Gastroesophageal sphincter (tissue), 4 donors: Measurements from ENCODE around the gene CENPU. TPM values are rescaled to one million over a fixed set of nuclear protein-coding genes. Genes with fewer than 3 reads are reported as not detected.
"Not testable (repeated sequence)": the region's sequence is repeated elsewhere in the genome, so short reads cannot be mapped to it uniquely, and the experiment has no call there.

Source experiments
- ATAC-seq: fragments of 150-250 bp; one replicate; pipeline ENCODE4 v1.9.1; 2016; ENCODE audit warnings: mild to moderate bottlenecking, moderate library complexity
- H3K27ac ChIP-seq, 4 donors: fragments of 200-600 bp; sonication (generic) in 3 of 4; 1 replicate in 3 of 4; 2 replicates in 1 of 4; pipeline ENCODE4 v1.5.1; 2016 to 2019
- H3K27me3 ChIP-seq: fragments of 200-600 bp; sonication (generic); one replicate; pipeline ENCODE4 v1.5.1; 2019
- H3K36me3 ChIP-seq, 2 donors: fragments of 200-600 bp; sonication (generic); one replicate each; pipeline ENCODE4 v1.5.1; 2019; ENCODE audit warnings: control low read depth in 1 of 2
- H3K4me1 ChIP-seq, 3 donors: fragments of 200-600 bp; sonication (generic); 1 replicate in 2 of 3; 2 replicates in 1 of 3; pipeline ENCODE4 v1.5.1; 2016 to 2019; ENCODE audit warnings: control low read depth in 2 of 3
- H3K4me3 ChIP-seq, 2 donors: fragments of 200-600 bp; sonication (generic); one replicate each; pipeline ENCODE4 v1.5.1; 2019; ENCODE audit warnings: mild to moderate bottlenecking in 1 of 2, moderate library complexity in 1 of 2
- H3K9me3 ChIP-seq, 3 donors: fragments of 200-600 bp; sonication (generic); one replicate each; pipeline ENCODE4 v1.5.1; 2017 to 2019; ENCODE audit warnings: control low read depth in 2 of 3
- EP300 ChIP-seq: sonication (generic); formaldehyde crosslinking; IDR thresholded peaks from one replicate; pipeline ENCODE4 v1.6.1; 2017; ENCODE audit warnings: antibody characterized with exemption, mild to moderate bottlenecking
- POLR2A ChIP-seq, 2 donors: fragments of 450-650 bp; IDR thresholded peaks; one replicate each; pipeline ENCODE4 v1.6.1; 2017; ENCODE audit warnings: antibody characterized with exemption in 2 of 2, mild to moderate bottlenecking in 2 of 2, moderate library complexity in 1 of 2
- POLR2AphosphoS5 ChIP-seq: sonication (generic); formaldehyde crosslinking; IDR thresholded peaks from one replicate; pipeline ENCODE4 v1.6.1; 2017; ENCODE audit warnings: antibody characterized with exemption
- WGBS, 2 donors: methylation state at CpG; one replicate each; pipeline ENCODE4 v1.1.5; 2018; ENCODE audit warnings: low coverage in 1 of 2; 5-methylcytosine and 5-hydroxymethylcytosine counted together
- total RNA-seq, 4 donors: library from RNA; depleted of rRNA; stranded (reverse); fragments of >200 nt; gene quantifications; one replicate each; pipeline ENCODE4 v1.1.0, GENCODE V29; 2016
- TF ChIP-seq, protein P1 (sequence below), 4 experiments: fragments of 200-600 bp in 2 of 4; fragments of 450-650 bp in 2 of 4; sonication (generic) in 1 of 4; IDR thresholded peaks; one replicate each; pipeline ENCODE4 v1.5.1; 2017 to 2019; ENCODE audit warnings: antibody characterized with exemption in 4 of 4, mild to moderate bottlenecking in 2 of 4, moderate library complexity in 2 of 4

CENPU gene, protein sequence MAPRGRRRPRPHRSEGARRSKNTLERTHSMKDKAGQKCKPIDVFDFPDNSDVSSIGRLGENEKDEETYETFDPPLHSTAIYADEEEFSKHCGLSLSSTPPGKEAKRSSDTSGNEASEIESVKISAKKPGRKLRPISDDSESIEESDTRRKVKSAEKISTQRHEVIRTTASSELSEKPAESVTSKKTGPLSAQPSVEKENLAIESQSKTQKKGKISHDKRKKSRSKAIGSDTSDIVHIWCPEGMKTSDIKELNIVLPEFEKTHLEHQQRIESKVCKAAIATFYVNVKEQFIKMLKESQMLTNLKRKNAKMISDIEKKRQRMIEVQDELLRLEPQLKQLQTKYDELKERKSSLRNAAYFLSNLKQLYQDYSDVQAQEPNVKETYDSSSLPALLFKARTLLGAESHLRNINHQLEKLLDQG
- total RNA-seq, result 1 to 10 TPM in 2 of 4 donors, under 1 TPM in 1, not detected in 1; 0.54 to 8.0 (median 1.1) TPM

DNA sequence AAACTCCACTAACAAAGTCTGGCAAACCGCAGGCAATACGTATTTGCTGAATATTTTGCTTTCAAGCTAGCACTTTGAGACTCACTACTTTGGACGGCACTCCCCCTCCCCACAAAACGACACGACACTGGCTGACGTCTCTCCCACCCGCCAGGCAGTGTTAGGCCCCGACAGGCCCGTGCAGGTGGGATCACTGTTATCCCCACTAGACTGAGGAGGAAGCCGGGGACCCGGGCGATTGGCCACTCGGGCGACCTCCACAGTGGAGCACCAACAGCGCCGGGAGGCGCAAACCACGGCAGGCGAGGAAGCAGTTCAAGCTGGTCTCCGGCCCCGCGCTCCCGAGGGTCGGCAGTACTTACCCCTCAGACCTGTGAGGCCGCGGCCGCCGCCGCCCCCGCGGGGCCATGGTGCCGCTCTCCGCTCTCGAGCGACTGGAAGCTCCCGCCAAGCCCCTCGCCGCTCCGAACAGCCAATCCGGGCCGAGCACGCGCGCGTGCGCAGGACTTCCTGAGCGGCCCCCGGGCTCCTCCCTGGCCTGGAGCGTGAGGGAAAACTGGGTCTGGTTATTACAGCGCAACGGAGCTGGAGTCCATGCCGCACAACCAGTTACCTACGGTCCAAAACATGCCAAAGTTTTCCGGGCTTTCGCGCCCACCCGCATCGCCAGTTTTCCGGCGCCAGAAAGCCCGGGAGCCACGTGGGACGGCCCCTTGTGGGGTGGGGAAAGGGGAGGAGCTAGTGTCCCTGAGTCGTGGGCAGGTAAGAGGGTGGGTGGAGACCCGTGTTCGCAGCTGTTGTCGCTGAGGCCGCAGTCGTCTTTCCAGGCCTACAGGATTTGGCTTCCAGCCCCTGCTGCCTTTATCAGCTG, at the start of gene CENPU:
Gene CENPU, minus strand, starts transcription at position 443 of the 871 bp plus-strand sequence. Its CDS starts 34 bp downstream, at position 409.
- no peaks in the 10 kb centered on the region for H3K9me3 ChIP-seq
- peak within 1 kb of the TSS; percentile 66 to 88 for H3K4me3 ChIP-seq
- WGBS, 2 donors, result 0 to 3% methylated on average over 5 to 14 of the region's 69 CpGs
- H3K27me3 ChIP-seq, result no peaks in the 10 kb centered on the region
- peak; percentile 100 for ATAC-seq
- H3K4me1 ChIP-seq, result peaks cover 0 to 18% (median 5%) of the 10 kb centered on the region in 3 donors
- H3K27ac ChIP-seq, result peak within 1 kb of the TSS in 3 of 4 donors; percentile 73 to 80 (median 78)
- no peaks in the 10 kb centered on the region for H3K36me3 ChIP-seq
- TF ChIP-seq, protein P1, sequence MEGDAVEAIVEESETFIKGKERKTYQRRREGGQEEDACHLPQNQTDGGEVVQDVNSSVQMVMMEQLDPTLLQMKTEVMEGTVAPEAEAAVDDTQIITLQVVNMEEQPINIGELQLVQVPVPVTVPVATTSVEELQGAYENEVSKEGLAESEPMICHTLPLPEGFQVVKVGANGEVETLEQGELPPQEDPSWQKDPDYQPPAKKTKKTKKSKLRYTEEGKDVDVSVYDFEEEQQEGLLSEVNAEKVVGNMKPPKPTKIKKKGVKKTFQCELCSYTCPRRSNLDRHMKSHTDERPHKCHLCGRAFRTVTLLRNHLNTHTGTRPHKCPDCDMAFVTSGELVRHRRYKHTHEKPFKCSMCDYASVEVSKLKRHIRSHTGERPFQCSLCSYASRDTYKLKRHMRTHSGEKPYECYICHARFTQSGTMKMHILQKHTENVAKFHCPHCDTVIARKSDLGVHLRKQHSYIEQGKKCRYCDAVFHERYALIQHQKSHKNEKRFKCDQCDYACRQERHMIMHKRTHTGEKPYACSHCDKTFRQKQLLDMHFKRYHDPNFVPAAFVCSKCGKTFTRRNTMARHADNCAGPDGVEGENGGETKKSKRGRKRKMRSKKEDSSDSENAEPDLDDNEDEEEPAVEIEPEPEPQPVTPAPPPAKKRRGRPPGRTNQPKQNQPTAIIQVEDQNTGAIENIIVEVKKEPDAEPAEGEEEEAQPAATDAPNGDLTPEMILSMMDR (IDR thresholded peaks at IDR 0.05), result no peak
- TF ChIP-seq POLR2AphosphoS5, result peak; percentile 79

DNA sequence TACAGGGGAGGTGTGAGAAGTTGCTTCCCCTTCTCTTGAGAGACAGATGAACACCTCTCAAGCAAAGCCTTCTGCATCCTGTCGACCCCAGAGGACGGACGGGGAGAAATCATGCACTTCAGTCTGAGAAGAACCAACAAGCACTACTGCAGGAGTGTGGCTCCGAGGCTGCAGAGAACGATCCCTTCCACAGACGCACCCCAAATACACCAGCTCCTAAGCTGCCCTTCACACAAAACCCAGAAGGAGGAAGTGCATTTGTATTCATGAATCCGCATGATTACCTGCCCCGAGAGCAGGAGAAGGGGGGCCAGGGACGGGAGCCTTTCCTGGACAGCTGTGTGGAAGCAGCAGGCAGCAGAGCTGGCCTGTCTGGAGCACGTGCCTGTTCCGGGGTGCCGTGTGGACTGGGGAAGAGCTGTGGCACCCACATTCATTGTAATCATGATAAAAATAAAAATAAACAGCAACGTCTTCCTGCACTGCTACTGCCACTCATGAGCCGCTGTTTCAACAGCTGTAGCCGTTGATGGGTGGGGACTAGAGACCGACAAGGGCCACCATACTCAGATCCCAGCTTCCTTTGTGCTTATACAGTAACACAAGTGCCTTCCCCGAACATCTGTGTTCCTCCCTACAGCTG, 49.0 kb upstream of the CENPU start:
- Histone ChIP-seq H3K4me3 (no peak overlapping the region), H3K27me3 (no peaks in the 10 kb centered on the region), H3K27ac (no peak overlapping the region), H3K9me3 (no peaks in the 10 kb centered on the region), H3K4me1 (no peaks in the 10 kb centered on the region), H3K36me3 (peaks cover 0 to 89% of the 10 kb centered on the region in 2 donors)
- ATAC-seq, result no peak
- 62 to 100% methylated on average over 1 to 10 of the region's 17 CpGs for WGBS, 2 donors
- no peak for TF ChIP-seq POLR2A (IDR thresholded peaks at IDR 0.05)
- TF ChIP-seq, protein P1 (IDR thresholded peaks at IDR 0.05), result no peak
- TF ChIP-seq EP300, result no peak
- no peak for TF ChIP-seq POLR2AphosphoS5

DNA sequence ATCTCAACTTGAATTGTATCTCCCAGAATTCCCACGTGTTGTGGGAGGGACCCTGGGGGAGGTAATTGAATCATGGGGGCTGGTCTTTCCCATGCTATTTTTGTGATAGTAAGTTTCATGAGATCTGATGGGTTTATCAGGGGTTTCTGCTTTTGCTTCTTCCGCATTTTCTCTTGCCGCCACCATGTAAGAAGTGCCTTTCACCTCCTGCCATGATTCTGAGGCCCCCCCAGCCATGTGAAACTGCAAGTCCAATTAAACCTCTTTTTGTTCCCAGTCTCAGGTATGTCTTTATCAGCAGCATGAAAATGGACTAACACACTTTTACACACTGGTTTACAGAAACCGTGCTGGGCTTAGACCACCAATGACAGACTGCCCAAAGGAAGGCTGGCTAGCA, 45.3 kb upstream of the CENPU start:
- WGBS, 2 donors, result 80 to 95% methylated on average over 1 to 4 of the region's 4 CpGs
- not testable (repeated sequence) for H3K27me3 ChIP-seq, H3K4me3 ChIP-seq, ATAC-seq, H3K9me3 ChIP-seq, H3K4me1 ChIP-seq, H3K27ac ChIP-seq
- peaks cover 0 to 86% of the 10 kb centered on the region in 2 donors for H3K36me3 ChIP-seq

DNA sequence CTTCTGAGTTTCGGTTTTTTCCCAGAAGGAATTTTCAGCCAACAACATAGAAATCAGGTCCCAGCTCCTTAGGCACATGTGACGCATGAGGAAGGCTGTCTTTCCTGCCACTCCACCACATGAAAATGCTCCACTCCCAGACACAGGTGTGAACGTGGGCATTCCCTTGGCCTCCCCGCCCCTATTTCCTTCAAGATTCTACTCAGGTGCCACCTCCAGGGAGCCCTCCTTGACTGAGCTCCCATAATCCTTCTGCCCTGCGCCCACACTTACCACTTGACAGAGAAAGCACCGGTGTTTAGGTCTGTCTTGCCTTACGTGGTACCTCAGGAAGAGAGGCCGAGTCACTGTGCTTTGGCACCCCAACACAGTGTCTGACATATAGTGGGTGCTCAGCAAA, 44.4 kb upstream of the CENPU start:
- Histone ChIP-seq H3K4me1 (no peaks in the 10 kb centered on the region), H3K27ac (no peak overlapping the region), H3K36me3 (peaks cover 0 to 86% of the 10 kb centered on the region in 2 donors), H3K27me3 (no peaks in the 10 kb centered on the region), H3K9me3 (no peaks in the 10 kb centered on the region), H3K4me3 (no peak overlapping the region)
- ATAC-seq, result no peak
- WGBS, 2 donors, result 70 to 100% methylated on average over 1 to 5 of the region's 8 CpGs
- TF ChIP-seq EP300, result no peak
- TF ChIP-seq, protein P1 (IDR thresholded peaks at IDR 0.05), result no peak
- no peak for TF ChIP-seq POLR2A (IDR thresholded peaks at IDR 0.05)
- TF ChIP-seq POLR2AphosphoS5, result no peak

DNA sequence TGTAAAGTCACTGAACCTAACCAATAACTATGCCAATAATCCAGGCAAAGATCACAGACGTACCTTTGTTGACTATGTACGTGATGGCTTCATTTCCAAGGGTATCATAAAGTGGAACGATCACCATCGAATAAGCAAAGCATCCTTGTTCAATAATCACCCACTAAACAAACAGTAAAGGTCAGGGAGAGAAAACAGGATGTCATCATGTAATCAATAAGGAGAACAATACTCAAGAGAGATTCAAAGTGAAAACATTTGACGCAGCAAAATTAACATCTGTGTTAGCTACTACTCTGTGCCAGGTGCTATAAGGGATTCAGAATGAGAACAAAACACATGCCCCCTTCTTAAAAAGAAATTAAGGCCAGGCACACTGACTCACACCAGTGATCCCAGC, 42.9 kb upstream of the CENPU start:
- Histone ChIP-seq H3K27me3 (no peaks in the 10 kb centered on the region), H3K9me3 (no peaks in the 10 kb centered on the region), H3K27ac (no peak overlapping the region), H3K36me3 (peaks cover 4 to 86% of the 10 kb centered on the region in 2 donors), H3K4me1 (no peaks in the 10 kb centered on the region), H3K4me3 (no peak overlapping the region)
- WGBS, 2 donors, result 93 to 100% methylated on average over 5 of the region's 5 CpGs
- TF ChIP-seq EP300, result no peak
- no peak for TF ChIP-seq POLR2AphosphoS5
- TF ChIP-seq, protein P1 (IDR thresholded peaks at IDR 0.05), result no peak
- no peak for TF ChIP-seq POLR2A (IDR thresholded peaks at IDR 0.05)
- no peak for ATAC-seq
